Brain microvascular endothelial cell (primary cell): ENCODE data around the gene YWHAB.

ENCODE experiments used
- DNase-seq: peaks from one replicate; pipeline ENCODE4 v3.0.0-alpha.2; 2020
- H3K27ac ChIP-seq: fragments of 250-450 bp; sonication (Bioruptor Pico); 2 replicates; pipeline ENCODE4 v1.5.1; 2020; ENCODE audit warnings: mild to moderate bottlenecking, moderate library complexity
- H3K27me3 ChIP-seq: fragments of 250-450 bp; sonication (Bioruptor Pico); replicated peaks from 2 replicates; pipeline ENCODE4 v1.5.1; 2020; ENCODE audit warnings: mild to moderate bottlenecking
- H3K36me3 ChIP-seq: fragments of 250-450 bp; sonication (Bioruptor Pico); replicated peaks from 2 replicates; pipeline ENCODE4 v1.5.1; 2020; ENCODE audit warnings: mild to moderate bottlenecking
- H3K4me3 ChIP-seq: 2 replicates; pipeline ENCODE4 v1.5.1; 2011; ENCODE audit warnings: low read depth, mild to moderate bottlenecking, control low read depth, low read length, moderate library complexity
- CTCF ChIP-seq: IDR thresholded peaks from 2 replicates; pipeline ENCODE4 v1.5.1; 2011; ENCODE audit warnings: low read depth, mild to moderate bottlenecking, moderate library complexity, low read length, control low read depth, inconsistent platforms; ENCODE audit errors: missing control alignments
- in situ Hi-C: cut with HindIII; loops from 2 replicates; pipeline ENCODE4 v1.10.0; 2017; ENCODE audit warnings: low sequenced_read_pairs, low pct_ligation_motif_present

Gene YWHAB

GRCh38 chr20:44840826-44841225 lies 44.7 kb upstream of the YWHAB start:
- no peaks in the 10 kb centered on the region for H3K27me3 ChIP-seq

GRCh38 chr20:44841955-44842354 lies 43.5 kb upstream of the YWHAB start:
- Histone ChIP-seq H3K4me3 (no peak overlapping the region), H3K27ac (no peak overlapping the region), H3K36me3 (no peaks in the 10 kb centered on the region), H3K27me3 (no peaks in the 10 kb centered on the region)
- no peak for DNase-seq
- TF ChIP-seq CTCF: no peak
- in situ Hi-C loops: no loop called here

More at GRCh38 chr20:44840826-44841225, 44.7 kb upstream of the YWHAB start:
- H3K36me3 ChIP-seq: no peaks in the 10 kb centered on the region
- DNase-seq: no peak
- no peak overlapping the region for H3K27ac ChIP-seq
- no peak overlapping the region for H3K4me3 ChIP-seq
- no peak for TF ChIP-seq CTCF
- in situ Hi-C loops: no loop called here

- no peaks in the 10 kb centered on the region for H3K27me3 ChIP-seq
- no peak for DNase-seq
- in situ Hi-C loops: no loop called here
Measured at GRCh38 chr20:44843876-44844275, 41.6 kb upstream of the YWHAB start.

GRCh38 chr20:44848254-44849015 lies 37.1 kb upstream of the YWHAB start:
- in situ Hi-C loops: no loop called here
- no peak for TF ChIP-seq CTCF
- DNase-seq: no peak
- no peaks in the 10 kb centered on the region for H3K36me3 ChIP-seq
- no peak overlapping the region for H3K4me3 ChIP-seq
- H3K27me3 ChIP-seq: no peaks in the 10 kb centered on the region
- no peak overlapping the region for H3K27ac ChIP-seq

More at GRCh38 chr20:44843876-44844275, 41.6 kb upstream of the YWHAB start:
- TF ChIP-seq CTCF: no peak
- Histone ChIP-seq H3K27ac (no peak overlapping the region), H3K4me3 (no peak overlapping the region), H3K36me3 (no peaks in the 10 kb centered on the region)

GRCh38 chr20:44849703-44850102 lies 35.8 kb upstream of the YWHAB start:
- no peak for TF ChIP-seq CTCF
- H3K27me3 ChIP-seq: no peaks in the 10 kb centered on the region
- no peak overlapping the region for H3K27ac ChIP-seq
- H3K36me3 ChIP-seq: no peaks in the 10 kb centered on the region
- no peak overlapping the region for H3K4me3 ChIP-seq
- DNase-seq: no peak
- in situ Hi-C loops: no loop called here

GRCh38 chr20:44850272-44850671 lies 35.2 kb upstream of the YWHAB start:
- no peak for TF ChIP-seq CTCF
- H3K27ac ChIP-seq: no peak overlapping the region
- H3K4me3 ChIP-seq: no peak overlapping the region
- in situ Hi-C loops: no loop called here
- H3K36me3 ChIP-seq: no peaks in the 10 kb centered on the region
- no peaks in the 10 kb centered on the region for H3K27me3 ChIP-seq
- no peak for DNase-seq
